Activated T-cell treated with anti-CD3 and anti-CD28 coated beads for 24 hours (primary cell): Measurements from ENCODE around the gene MAP1LC3B.
"Not testable (repeated sequence)": the region's sequence is repeated elsewhere in the genome, so short reads cannot be mapped to it uniquely, and the experiment has no call there.

Experiments used
- DNase-seq: peaks from one replicate; pipeline ENCODE4 v3.0.0-alpha.2; 2020; ENCODE audit warnings: low read depth

MAP1LC3B gene

GRCh38 chr16:87380881-87381280, 11.3 kb upstream of the MAP1LC3B start:
- no peak for DNase-seq

GRCh38 chr16:87382023-87382785, 9.9 kb upstream of the MAP1LC3B start:
- no peak for DNase-seq

GRCh38 chr16:87383505-87384161, 8.5 kb upstream of the MAP1LC3B start, which contains the start of gene FBXO31:
FBXO31 (minus strand) TSS chr16:87383776; CDS start chr16:87383744, 32 bp downstream.
- peak; percentile 93 for DNase-seq

- no peak for DNase-seq
These were observed 7.8 kb upstream of the MAP1LC3B start for GRCh38 chr16:87384162-87384874.

GRCh38 chr16:87384875-87385167, 7.3 kb upstream of the MAP1LC3B start:
- not testable (repeated sequence) for DNase-seq

GRCh38 chr16:87387942-87388817, 4.0 kb upstream of the MAP1LC3B start:
- peak; percentile 83 for DNase-seq

GRCh38 chr16:87388818-87389134, 3.4 kb upstream of the MAP1LC3B start:
- DNase-seq = no peak

GRCh38 chr16:87389245-87389644, 2.9 kb upstream of the MAP1LC3B start:
- no peak for DNase-seq

- not testable (repeated sequence) for DNase-seq
These were observed 2.2 kb upstream of the MAP1LC3B start for GRCh38 chr16:87389914-87390313.

- no peak for DNase-seq
These were observed 1.4 kb upstream of the MAP1LC3B start for GRCh38 chr16:87390641-87391323.

- no peak for DNase-seq
These were observed 699 bp upstream of the MAP1LC3B start for GRCh38 chr16:87391324-87391949.

- DNase-seq = no peak
These were observed 914 bp downstream of the MAP1LC3B start for GRCh38 chr16:87392821-87393679.

- no peak for DNase-seq
These were observed 1.5 kb downstream of the MAP1LC3B start for GRCh38 chr16:87393680-87394055.

- no peak for DNase-seq
These were observed 3.2 kb downstream of the MAP1LC3B start for GRCh38 chr16:87395181-87395842.

- no peak for DNase-seq
These were observed 12.9 kb downstream of the MAP1LC3B start for GRCh38 chr16:87404764-87405625.

- no peak for DNase-seq
These were observed 14.5 kb downstream of the MAP1LC3B start for GRCh38 chr16:87406495-87407088.

- DNase-seq = no peak
These were observed 15.5 kb downstream of the MAP1LC3B start for GRCh38 chr16:87407511-87408112.

- no peak for DNase-seq
These were observed 17.0 kb downstream of the MAP1LC3B start for GRCh38 chr16:87409153-87409552.
